ENCODE measurements around the gene CCDC92. TPM values are rescaled to one million over a fixed set of nuclear protein-coding genes. Genes with fewer than 3 reads are reported as not detected.

CCDC92 gene
- total and polyA plus RNA-seq, 10 of the 15 experiments (the other 5 are each of a cell fraction or from before 2014, with no cell fraction given) = 0.53 to 11.8 (median 4.2) TPM

GRCh38 chr12:123949770-123950165, 22.9 kb downstream of the CCDC92 start (continued):
- TF ChIP-seq, protein P1, sequence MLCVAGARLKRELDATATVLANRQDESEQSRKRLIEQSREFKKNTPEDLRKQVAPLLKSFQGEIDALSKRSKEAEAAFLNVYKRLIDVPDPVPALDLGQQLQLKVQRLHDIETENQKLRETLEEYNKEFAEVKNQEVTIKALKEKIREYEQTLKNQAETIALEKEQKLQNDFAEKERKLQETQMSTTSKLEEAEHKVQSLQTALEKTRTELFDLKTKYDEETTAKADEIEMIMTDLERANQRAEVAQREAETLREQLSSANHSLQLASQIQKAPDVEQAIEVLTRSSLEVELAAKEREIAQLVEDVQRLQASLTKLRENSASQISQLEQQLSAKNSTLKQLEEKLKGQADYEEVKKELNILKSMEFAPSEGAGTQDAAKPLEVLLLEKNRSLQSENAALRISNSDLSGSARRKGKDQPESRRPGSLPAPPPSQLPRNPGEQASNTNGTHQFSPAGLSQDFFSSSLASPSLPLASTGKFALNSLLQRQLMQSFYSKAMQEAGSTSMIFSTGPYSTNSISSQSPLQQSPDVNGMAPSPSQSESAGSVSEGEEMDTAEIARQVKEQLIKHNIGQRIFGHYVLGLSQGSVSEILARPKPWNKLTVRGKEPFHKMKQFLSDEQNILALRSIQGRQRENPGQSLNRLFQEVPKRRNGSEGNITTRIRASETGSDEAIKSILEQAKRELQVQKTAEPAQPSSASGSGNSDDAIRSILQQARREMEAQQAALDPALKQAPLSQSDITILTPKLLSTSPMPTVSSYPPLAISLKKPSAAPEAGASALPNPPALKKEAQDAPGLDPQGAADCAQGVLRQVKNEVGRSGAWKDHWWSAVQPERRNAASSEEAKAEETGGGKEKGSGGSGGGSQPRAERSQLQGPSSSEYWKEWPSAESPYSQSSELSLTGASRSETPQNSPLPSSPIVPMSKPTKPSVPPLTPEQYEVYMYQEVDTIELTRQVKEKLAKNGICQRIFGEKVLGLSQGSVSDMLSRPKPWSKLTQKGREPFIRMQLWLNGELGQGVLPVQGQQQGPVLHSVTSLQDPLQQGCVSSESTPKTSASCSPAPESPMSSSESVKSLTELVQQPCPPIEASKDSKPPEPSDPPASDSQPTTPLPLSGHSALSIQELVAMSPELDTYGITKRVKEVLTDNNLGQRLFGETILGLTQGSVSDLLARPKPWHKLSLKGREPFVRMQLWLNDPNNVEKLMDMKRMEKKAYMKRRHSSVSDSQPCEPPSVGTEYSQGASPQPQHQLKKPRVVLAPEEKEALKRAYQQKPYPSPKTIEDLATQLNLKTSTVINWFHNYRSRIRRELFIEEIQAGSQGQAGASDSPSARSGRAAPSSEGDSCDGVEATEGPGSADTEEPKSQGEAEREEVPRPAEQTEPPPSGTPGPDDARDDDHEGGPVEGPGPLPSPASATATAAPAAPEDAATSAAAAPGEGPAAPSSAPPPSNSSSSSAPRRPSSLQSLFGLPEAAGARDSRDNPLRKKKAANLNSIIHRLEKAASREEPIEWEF (IDR thresholded peaks at IDR 0.05; ENCODE audit: insufficient replicate concordance, low read depth, low read length) = no peak
- TF ChIP-seq RAD51 (IDR thresholded peaks at IDR 0.05) (no peak), BRCA1 (IDR thresholded peaks at IDR 0.05; ENCODE audit: low read depth, low read length) (no peak), NR2C2 (IDR thresholded peaks at IDR 0.05; ENCODE audit: borderline replicate concordance, control insufficient read depth, insufficient read length, low read depth) (no peak), PAX5 (IDR thresholded peaks at IDR 0.05; ENCODE audit: borderline replicate concordance, low read depth, low read length) (no peak), ESRRA (IDR thresholded peaks at IDR 0.05; ENCODE audit: low read length) (no peak), SPI1 (IDR thresholded peaks at IDR 0.05; ENCODE audit: borderline replicate concordance, insufficient read depth, low read depth, low read length) (no peak), RB1 (IDR thresholded peaks at IDR 0.05; ENCODE audit: borderline replicate concordance) (no peak), SRF (IDR thresholded peaks at IDR 0.05; ENCODE audit: low read depth in 2 of 2, low read length in 2 of 2) (no peak)

Data from GM12878 (cell line).